Common myeloid progenitor, CD34-positive (primary cell): ENCODE measurements around the gene MYBPHL.

Experiments
- CTCF ChIA-PET: fragments of 350-600 bp; sonication (Branson Sonifier 250); formaldehyde crosslinking; loops from one replicate; lab custom pipeline; 2021; ENCODE audit warnings: antibody characterized with exemption; lab: Charles Lee
- POLR2A ChIA-PET: fragments of 350-600 bp; sonication (Branson Sonifier 250); formaldehyde crosslinking; loops from one replicate; lab custom pipeline; 2021; ENCODE audit warnings: antibody characterized with exemption; lab: Charles Lee
- DNase-seq, 3 donors: peaks; one replicate each; pipeline versions ENCODE4 v3.0.0 to v3.0.0-alpha.2; 2013
- H3K27ac ChIP-seq, 2 experiments: 1 replicate in 1 of 2; 2 replicates in 1 of 2; pipeline ENCODE4 v1.7.0; 2013; ENCODE audit warnings: inconsistent platforms in 2 of 2, low read length in 2 of 2, mild to moderate bottlenecking in 2 of 2, low read depth in 1 of 2, moderate library complexity in 1 of 2; ENCODE audit not compliant: severe bottlenecking in 2 of 2, insufficient read depth in 1 of 2, poor library complexity in 1 of 2
- H3K27me3 ChIP-seq, 5 experiments: replicated peaks in 2 of 5; 1 replicate in 3 of 5; 2 replicates in 2 of 5; pipeline versions ENCODE4 v1.6.1 to v1.7.0; 2013; ENCODE audit warnings: low read length in 4 of 5, mild to moderate bottlenecking in 2 of 5, moderate library complexity in 2 of 5, inconsistent platforms in 1 of 5; ENCODE audit not compliant: insufficient read depth in 5 of 5, control insufficient read depth in 4 of 5
- H3K36me3 ChIP-seq, 4 experiments: 1 replicate in 2 of 4; 2 replicates in 2 of 4; pipeline versions ENCODE4 v1.6.1 to v1.7.0; 2013; ENCODE audit warnings: low read length in 3 of 4, control low read depth in 1 of 4, mild to moderate bottlenecking in 1 of 4; ENCODE audit not compliant: control insufficient read depth in 4 of 4, insufficient read depth in 4 of 4
- H3K4me1 ChIP-seq, 4 experiments: 1 replicate in 3 of 4; 2 replicates in 1 of 4; pipeline versions ENCODE4 v1.6.1 to v1.7.1; 2013; ENCODE audit warnings: low read length in 3 of 4, mild to moderate bottlenecking in 3 of 4, control low read depth in 1 of 4, inconsistent platforms in 1 of 4, moderate library complexity in 1 of 4; ENCODE audit not compliant: control insufficient read depth in 4 of 4, insufficient read depth in 4 of 4; ENCODE audit errors: control extremely low read depth in 1 of 4
- H3K4me3 ChIP-seq, 7 experiments: 1 replicate in 4 of 7; 2 replicates in 3 of 7; pipeline versions ENCODE4 v1.5.1 to v1.7.0; 2013; ENCODE audit warnings: mild to moderate bottlenecking in 7 of 7, low read length in 6 of 7, moderate library complexity in 6 of 7, inconsistent platforms in 2 of 7, low read depth in 2 of 7, control low read depth in 1 of 7; ENCODE audit not compliant: insufficient read depth in 4 of 7, control insufficient read depth in 1 of 7; ENCODE audit errors: extremely low read depth in 1 of 7
- H3K9me3 ChIP-seq, 5 experiments: 1 replicate in 4 of 5; 2 replicates in 1 of 5; pipeline versions ENCODE4 v1.6.1 to v1.7.1; 2013; ENCODE audit warnings: low read length in 4 of 5, mild to moderate bottlenecking in 2 of 5, inconsistent platforms in 1 of 5, low read depth in 1 of 5, moderate library complexity in 1 of 5; ENCODE audit not compliant: control insufficient read depth in 4 of 5, insufficient read depth in 2 of 5; ENCODE audit errors: control extremely low read depth in 1 of 5
- WGBS: methylation state at CpG from one replicate; pipeline ENCODE4 v1.1.5; 2013; ENCODE audit not compliant: insufficient coverage; 5-methylcytosine and 5-hydroxymethylcytosine counted together

MYBPHL gene

GRCh38 chr1:109298666-109299557, 7.9 kb downstream of the MYBPHL start:
- Histone ChIP-seq H3K9me3 (no peaks in the 10 kb centered on the region), H3K4me1 (peaks cover 0 to 6% (median 2%) of the 10 kb centered on the region in 4 experiments), H3K36me3 (no peaks in the 10 kb centered on the region), H3K27ac (no peak overlapping the region), H3K27me3 (peaks cover 0 to 30% (median 2%) of the 10 kb centered on the region in 5 experiments), H3K4me3 (no peak overlapping the region)
- 90% methylated on average over 9 of the region's 11 CpGs for WGBS
- no peak for DNase-seq
- ChIA-PET POLR2A (no interaction called here), CTCF (no interaction called here)

GRCh38 chr1:109296782-109297181, 10.0 kb downstream of the MYBPHL start:
- H3K36me3 ChIP-seq: no peaks in the 10 kb centered on the region
- 98% methylated on average over 16 of the region's 16 CpGs for WGBS
- POLR2A ChIA-PET: no interaction called here
- no peaks in the 10 kb centered on the region for H3K9me3 ChIP-seq
- H3K27me3 ChIP-seq: peaks cover 0 to 28% (median 2%) of the 10 kb centered on the region in 5 experiments
- H3K4me3 ChIP-seq: no peak overlapping the region
- H3K4me1 ChIP-seq: peaks cover 0 to 6% (median 2%) of the 10 kb centered on the region in 4 experiments
- CTCF ChIA-PET: interaction anchor here (0.9 to 1.6 kb wide), 3 partner anchors 11 to 20 kb away, joined by 3 to 6 read pairs (median 3); partner anchors contain the start of gene MYBPHL
- no peak overlapping the region for H3K27ac ChIP-seq
- no peak for DNase-seq

GRCh38 chr1:109295712-109296415, 10.9 kb downstream of the MYBPHL start:
- Histone ChIP-seq H3K4me3 (no peak overlapping the region), H3K9me3 (no peaks in the 10 kb centered on the region), H3K4me1 (peaks cover 0 to 12% (median 2%) of the 10 kb centered on the region in 4 experiments), H3K27ac (no peak overlapping the region), H3K27me3 (peaks cover 0 to 27% (median 1%) of the 10 kb centered on the region in 5 experiments), H3K36me3 (no peaks in the 10 kb centered on the region)
- no peak for DNase-seq
- ChIA-PET POLR2A (interaction anchor here (0.7 kb wide), 1 partner anchor 20 kb away, joined by 3 read pairs; no protein-coding TSS in a partner anchor), CTCF (interaction anchor here (1.3 to 1.6 kb wide), 2 partner anchors 12 to 19 kb away, joined by 3 to 6 read pairs; partner anchors contain the start of gene MYBPHL)
- 88% methylated on average over 11 of the region's 12 CpGs for WGBS

GRCh38 chr1:109294481-109294880, 12.3 kb downstream of the MYBPHL start:
- ChIA-PET CTCF (no interaction called here), POLR2A (no interaction called here)
- Histone ChIP-seq H3K9me3 (no peaks in the 10 kb centered on the region), H3K4me1 (peaks cover 0 to 14% (median 2%) of the 10 kb centered on the region in 4 experiments), H3K27me3 (peaks cover 0 to 16% (median 0%) of the 10 kb centered on the region in 5 experiments), H3K27ac (no peak overlapping the region), H3K36me3 (no peaks in the 10 kb centered on the region), H3K4me3 (no peak overlapping the region)
- no peak for DNase-seq
- 0% methylated on average over 1 of the region's 4 CpGs for WGBS

GRCh38 chr1:109293026-109293425, 13.8 kb downstream of the MYBPHL start:
- DNase-seq: no peak
- peaks cover 0 to 8% (median 0%) of the 10 kb centered on the region in 5 experiments for H3K27me3 ChIP-seq
- 91% methylated on average over 1 of the region's 2 CpGs for WGBS
- CTCF ChIA-PET: interaction anchor here (1.3 to 2.1 kb wide), 3 partner anchors 10 to 19 kb away, joined by 3 to 6 read pairs (median 4); partner anchors contain the start of gene PSRC1
- POLR2A ChIA-PET: no interaction called here
- H3K9me3 ChIP-seq: no peaks in the 10 kb centered on the region
- H3K4me3 ChIP-seq: no peak overlapping the region
- H3K36me3 ChIP-seq: no peaks in the 10 kb centered on the region
- H3K4me1 ChIP-seq: peaks cover 0 to 14% (median 2%) of the 10 kb centered on the region in 4 experiments
- no peak overlapping the region for H3K27ac ChIP-seq

GRCh38 chr1:109292364-109292763, 14.4 kb downstream of the MYBPHL start:
- H3K4me1 ChIP-seq: peaks cover 0 to 14% (median 2%) of the 10 kb centered on the region in 4 experiments
- H3K27ac ChIP-seq: no peak overlapping the region
- POLR2A ChIA-PET: no interaction called here
- peaks cover 0 to 8% (median 0%) of the 10 kb centered on the region in 5 experiments for H3K27me3 ChIP-seq
- no peak for DNase-seq
- CTCF ChIA-PET: interaction anchor here (1.3 to 2.1 kb wide), 3 partner anchors 9 to 19 kb away, joined by 3 to 6 read pairs (median 4); partner anchors contain the start of gene PSRC1
- H3K4me3 ChIP-seq: no peak overlapping the region
- H3K9me3 ChIP-seq: no peaks in the 10 kb centered on the region
- WGBS: 95% methylated on average over 8 of the region's 9 CpGs
- no peaks in the 10 kb centered on the region for H3K36me3 ChIP-seq
